ENCODE data around the gene KCNT1. TPM values are rescaled to one million over a fixed set of nuclear protein-coding genes. Genes with fewer than 3 reads are reported as not detected.

The KCNT1 gene
- total RNA-seq, 1 experiment from 2014 or later = 0.10 TPM

GRCh38 chr9:135813671-135814290 is 111.8 kb downstream of the KCNT1 start:
- DNase-seq = no peak
- H3K36me3 ChIP-seq (replicated peaks; ENCODE audit: control insufficient read depth, insufficient read depth, low read length) = peaks cover 45% of the 10 kb centered on the region
- no peak overlapping the region for H3K4me3 ChIP-seq (ENCODE audit: insufficient read depth, low read depth, low read length)
- H3K27me3 ChIP-seq (ENCODE audit: control insufficient read depth, insufficient read depth, low read length) = no peaks in the 10 kb centered on the region

GRCh38 chr9:135814421-135815095 is 112.6 kb downstream of the KCNT1 start:
- Histone ChIP-seq H3K36me3 (replicated peaks; ENCODE audit: control insufficient read depth, insufficient read depth, low read length) (peaks cover 43% of the 10 kb centered on the region), H3K27me3 (ENCODE audit: control insufficient read depth, insufficient read depth, low read length) (no peaks in the 10 kb centered on the region), H3K4me3 (ENCODE audit: insufficient read depth, low read depth, low read length) (no peak overlapping the region)
- no peak for DNase-seq

- DNase-seq = no peak
- no peaks in the 10 kb centered on the region for H3K27me3 ChIP-seq (ENCODE audit: control insufficient read depth, insufficient read depth, low read length)
- H3K4me3 ChIP-seq (ENCODE audit: insufficient read depth, low read depth, low read length) = no peak overlapping the region
- H3K36me3 ChIP-seq (replicated peaks; ENCODE audit: control insufficient read depth, insufficient read depth, low read length) = peaks cover 40% of the 10 kb centered on the region
These were observed 113.4 kb downstream of the KCNT1 start for GRCh38 chr9:135815413-135815812.

GRCh38 chr9:135815830-135816650 is 114.1 kb downstream of the KCNT1 start:
- Histone ChIP-seq H3K27me3 (ENCODE audit: control insufficient read depth, insufficient read depth, low read length) (no peaks in the 10 kb centered on the region), H3K36me3 (replicated peaks; ENCODE audit: control insufficient read depth, insufficient read depth, low read length) (peaks cover 38% of the 10 kb centered on the region), H3K4me3 (ENCODE audit: insufficient read depth, low read depth, low read length) (no peak overlapping the region)
- DNase-seq = no peak

GRCh38 chr9:135816651-135816970 is 114.6 kb downstream of the KCNT1 start:
- peaks cover 34% of the 10 kb centered on the region for H3K36me3 ChIP-seq (replicated peaks; ENCODE audit: control insufficient read depth, insufficient read depth, low read length)
- no peak overlapping the region for H3K4me3 ChIP-seq (ENCODE audit: insufficient read depth, low read depth, low read length)
- H3K27me3 ChIP-seq (ENCODE audit: control insufficient read depth, insufficient read depth, low read length) = no peaks in the 10 kb centered on the region
- no peak for DNase-seq

GRCh38 chr9:135817951-135818717 is 116.1 kb downstream of the KCNT1 start:
- no peak for DNase-seq
- H3K4me3 ChIP-seq (ENCODE audit: insufficient read depth, low read depth, low read length) = no peak overlapping the region
- H3K36me3 ChIP-seq (replicated peaks; ENCODE audit: control insufficient read depth, insufficient read depth, low read length) = peaks cover 38% of the 10 kb centered on the region
- H3K27me3 ChIP-seq (ENCODE audit: control insufficient read depth, insufficient read depth, low read length) = no peaks in the 10 kb centered on the region

GRCh38 chr9:135818718-135819475 is 116.9 kb downstream of the KCNT1 start:
- DNase-seq = no peak
- H3K4me3 ChIP-seq (ENCODE audit: insufficient read depth, low read depth, low read length) = no peak overlapping the region
- peaks cover 36% of the 10 kb centered on the region for H3K36me3 ChIP-seq (replicated peaks; ENCODE audit: control insufficient read depth, insufficient read depth, low read length)
- H3K27me3 ChIP-seq (ENCODE audit: control insufficient read depth, insufficient read depth, low read length) = no peaks in the 10 kb centered on the region

GRCh38 chr9:135819905-135820304 is 117.9 kb downstream of the KCNT1 start:
- Histone ChIP-seq H3K4me3 (ENCODE audit: insufficient read depth, low read depth, low read length) (no peak overlapping the region), H3K36me3 (replicated peaks; ENCODE audit: control insufficient read depth, insufficient read depth, low read length) (peaks cover 34% of the 10 kb centered on the region), H3K27me3 (ENCODE audit: control insufficient read depth, insufficient read depth, low read length) (no peaks in the 10 kb centered on the region)
- DNase-seq = peak; percentile 81

- H3K4me3 ChIP-seq (ENCODE audit: insufficient read depth, low read depth, low read length) = no peak overlapping the region
- peaks cover 31% of the 10 kb centered on the region for H3K36me3 ChIP-seq (replicated peaks; ENCODE audit: control insufficient read depth, insufficient read depth, low read length)
- DNase-seq = no peak
- H3K27me3 ChIP-seq (ENCODE audit: control insufficient read depth, insufficient read depth, low read length) = no peaks in the 10 kb centered on the region
These were observed 118.7 kb downstream of the KCNT1 start for GRCh38 chr9:135820661-135821060.

GRCh38 chr9:135821116-135821515 is 119.1 kb downstream of the KCNT1 start:
- H3K27me3 ChIP-seq (ENCODE audit: control insufficient read depth, insufficient read depth, low read length) = no peaks in the 10 kb centered on the region
- peaks cover 28% of the 10 kb centered on the region for H3K36me3 ChIP-seq (replicated peaks; ENCODE audit: control insufficient read depth, insufficient read depth, low read length)
- H3K4me3 ChIP-seq (ENCODE audit: insufficient read depth, low read depth, low read length) = no peak overlapping the region
- DNase-seq = no peak

GRCh38 chr9:135821733-135822373 is 119.9 kb downstream of the KCNT1 start:
- Histone ChIP-seq H3K36me3 (replicated peaks; ENCODE audit: control insufficient read depth, insufficient read depth, low read length) (peaks cover 24% of the 10 kb centered on the region), H3K4me3 (ENCODE audit: insufficient read depth, low read depth, low read length) (no peak overlapping the region), H3K27me3 (ENCODE audit: control insufficient read depth, insufficient read depth, low read length) (no peaks in the 10 kb centered on the region)
- DNase-seq = no peak

- Histone ChIP-seq H3K36me3 (replicated peaks; ENCODE audit: control insufficient read depth, insufficient read depth, low read length) (peaks cover 22% of the 10 kb centered on the region), H3K4me3 (ENCODE audit: insufficient read depth, low read depth, low read length) (no peak overlapping the region), H3K27me3 (ENCODE audit: control insufficient read depth, insufficient read depth, low read length) (no peaks in the 10 kb centered on the region)
- DNase-seq = no peak
These were observed 120.4 kb downstream of the KCNT1 start for GRCh38 chr9:135822374-135822755.

GRCh38 chr9:135823036-135823435 is 121.1 kb downstream of the KCNT1 start:
- Histone ChIP-seq H3K36me3 (replicated peaks; ENCODE audit: control insufficient read depth, insufficient read depth, low read length) (peaks cover 21% of the 10 kb centered on the region), H3K27me3 (ENCODE audit: control insufficient read depth, insufficient read depth, low read length) (no peaks in the 10 kb centered on the region), H3K4me3 (ENCODE audit: insufficient read depth, low read depth, low read length) (no peak overlapping the region)
- DNase-seq = no peak
